HG02981 (cell line): ENCODE results near the gene ACCS.

Experiments used
- ATAC-seq: cut with Tn5 transposase; IDR thresholded peaks from one replicate; pipeline ENCODE4 v1.9.1; 2021; ENCODE audit warnings: mild to moderate bottlenecking, moderate library complexity; ENCODE audit not compliant: unreplicated experiment

The ACCS gene

GRCh38 chr11:44065841-44066731, at the start of gene ACCS:
ACCS (plus strand) TSS chr11:44066270; CDS start chr11:44067628, 1,358 bp downstream.
- peak; percentile 98 for ATAC-seq

- no peak for ATAC-seq
These were observed 49.3 kb upstream of the ACCS start for GRCh38 chr11:44016546-44017442.

- ATAC-seq, result no peak
These were observed 48.5 kb upstream of the ACCS start for GRCh38 chr11:44017443-44018126.

GRCh38 chr11:44018127-44018521, 47.9 kb upstream of the ACCS start:
- ATAC-seq, result no peak

- no peak for ATAC-seq
These were observed 47.2 kb upstream of the ACCS start for GRCh38 chr11:44018829-44019228.

- ATAC-seq, result no peak
These were observed 41.1 kb upstream of the ACCS start for GRCh38 chr11:44024977-44025376.

GRCh38 chr11:44025727-44026126, 40.3 kb upstream of the ACCS start:
- ATAC-seq, result no peak

GRCh38 chr11:44028401-44028800, 37.7 kb upstream of the ACCS start:
- no peak for ATAC-seq

- no peak for ATAC-seq
These were observed 37.1 kb upstream of the ACCS start for GRCh38 chr11:44028816-44029506.

- no peak for ATAC-seq
These were observed 36.6 kb upstream of the ACCS start for GRCh38 chr11:44029507-44029845.

GRCh38 chr11:44029977-44030911, 35.8 kb upstream of the ACCS start:
- no peak for ATAC-seq

- no peak for ATAC-seq
These were observed 35.1 kb upstream of the ACCS start for GRCh38 chr11:44030996-44031395.

- ATAC-seq, result no peak
These were observed 34.5 kb upstream of the ACCS start for GRCh38 chr11:44031549-44031948.

- no peak for ATAC-seq
These were observed 33.6 kb upstream of the ACCS start for GRCh38 chr11:44032299-44033085.

- ATAC-seq, result no peak
These were observed 32.6 kb upstream of the ACCS start for GRCh38 chr11:44033411-44033850.

- no peak for ATAC-seq
These were observed 32.2 kb upstream of the ACCS start for GRCh38 chr11:44033856-44034255.

- ATAC-seq, result no peak
These were observed 31.4 kb upstream of the ACCS start for GRCh38 chr11:44034639-44035038.

- peak; percentile 63 for ATAC-seq
These were observed 29.0 kb upstream of the ACCS start for GRCh38 chr11:44036811-44037657.
